ENCODE data around the gene LGR6.
A peak's percentile ranks its signal among the peaks of the same experiment; 100 is the strongest.
"Not testable (repeated sequence)": the region's sequence is repeated elsewhere in the genome, so short reads cannot be mapped to it uniquely, and the experiment has no call there.

LGR6 gene

GRCh38 chr1:202227053-202227672, 33.6 kb downstream of the LGR6 start:
- DNase-seq: no peak

- no peak for DNase-seq
Observed at GRCh38 chr1:202227997-202228401, 34.4 kb downstream of the LGR6 start.

- no peak for DNase-seq
Observed at GRCh38 chr1:202228484-202229122, 35.0 kb downstream of the LGR6 start.

- no peak for DNase-seq
Observed at GRCh38 chr1:202229376-202229775, 35.8 kb downstream of the LGR6 start.

GRCh38 chr1:202230061-202230938, 36.7 kb downstream of the LGR6 start:
- DNase-seq: no peak

GRCh38 chr1:202230939-202231645, 37.5 kb downstream of the LGR6 start:
- DNase-seq: no peak

- no peak for DNase-seq
Observed at GRCh38 chr1:202233171-202233570, 39.6 kb downstream of the LGR6 start.

GRCh38 chr1:202233804-202234203, 40.2 kb downstream of the LGR6 start:
- no peak for DNase-seq

GRCh38 chr1:202234331-202235002, 40.9 kb downstream of the LGR6 start:
- DNase-seq: no peak

- DNase-seq: no peak
Observed at GRCh38 chr1:202235003-202235660, 41.5 kb downstream of the LGR6 start.

- DNase-seq: peak; percentile 89
Observed at GRCh38 chr1:202235856-202236837, 42.5 kb downstream of the LGR6 start.

GRCh38 chr1:202237052-202237451, 43.5 kb downstream of the LGR6 start:
- peak; percentile 64 for DNase-seq

GRCh38 chr1:202238914-202239313, 45.3 kb downstream of the LGR6 start:
- no peak for DNase-seq

GRCh38 chr1:202240226-202240625, 46.6 kb downstream of the LGR6 start:
- DNase-seq: not testable (repeated sequence)

GRCh38 chr1:202240956-202241355, 47.4 kb downstream of the LGR6 start:
- DNase-seq: no peak

- no peak for DNase-seq
Observed at GRCh38 chr1:202241376-202242079, 47.9 kb downstream of the LGR6 start.

GRCh38 chr1:202242080-202242419, 48.5 kb downstream of the LGR6 start:
- no peak for DNase-seq

- no peak for DNase-seq
Observed at GRCh38 chr1:202243006-202243405, 49.4 kb downstream of the LGR6 start.

- DNase-seq: peak; percentile 73
Observed at GRCh38 chr1:202244841-202245261, 51.3 kb downstream of the LGR6 start.

- no peak for DNase-seq
Observed at GRCh38 chr1:202245391-202245790, 51.8 kb downstream of the LGR6 start.

Data from NCI-H1436 (cell line).